GM06990 (cell line): ENCODE measurements around the gene CSMD2.
"Not testable (repeated sequence)": the region's sequence is repeated elsewhere in the genome, so short reads cannot be mapped to it uniquely, and the experiment has no call there.

Experiments
- DNase-seq: peaks from one replicate; pipeline ENCODE4 v3.0.0-alpha.2; 2011; ENCODE audit not compliant: insufficient read length; ENCODE audit errors: extremely low read depth
- H3K27me3 ChIP-seq: replicated peaks from 2 replicates; pipeline ENCODE4 v1.6.0; 2011; ENCODE audit warnings: low read length; ENCODE audit not compliant: control insufficient read depth, insufficient read depth
- H3K36me3 ChIP-seq: 2 replicates; pipeline ENCODE4 v1.5.1; 2011; ENCODE audit warnings: low read length; ENCODE audit not compliant: control insufficient read depth, insufficient read depth
- H3K4me3 ChIP-seq: replicated peaks from 2 replicates; pipeline ENCODE4 v1.5.1; 2011; ENCODE audit warnings: low read depth, mild to moderate bottlenecking, control low read depth, low read length
- CTCF ChIP-seq: IDR thresholded peaks from 2 replicates; pipeline ENCODE4 v1.5.1; 2011; ENCODE audit warnings: low read length, control low read depth, mild to moderate bottlenecking, inconsistent platforms; ENCODE audit not compliant: insufficient read depth, poor library complexity, severe bottlenecking

The CSMD2 gene

GRCh38 chr1:34028381-34029055 is 136.5 kb downstream of the CSMD2 start:
- no peaks in the 10 kb centered on the region for H3K27me3 ChIP-seq
- DNase-seq, result no peak
- TF ChIP-seq CTCF, result no peak
- H3K4me3 ChIP-seq, result no peak overlapping the region
- H3K36me3 ChIP-seq, result no peaks in the 10 kb centered on the region

- Histone ChIP-seq H3K36me3 (no peaks in the 10 kb centered on the region), H3K4me3 (no peak overlapping the region), H3K27me3 (no peaks in the 10 kb centered on the region)
- DNase-seq, result no peak
- TF ChIP-seq CTCF, result no peak
Measured at GRCh38 chr1:34025675-34026074, 139.4 kb downstream of the CSMD2 start.

GRCh38 chr1:34024485-34024884 is 140.5 kb downstream of the CSMD2 start:
- Histone ChIP-seq H3K4me3 (no peak overlapping the region), H3K27me3 (no peaks in the 10 kb centered on the region), H3K36me3 (no peaks in the 10 kb centered on the region)
- DNase-seq, result no peak
- TF ChIP-seq CTCF, result no peak

GRCh38 chr1:34019741-34020552 is 145.1 kb downstream of the CSMD2 start:
- no peak for DNase-seq
- Histone ChIP-seq H3K36me3 (no peaks in the 10 kb centered on the region), H3K27me3 (no peaks in the 10 kb centered on the region), H3K4me3 (no peak overlapping the region)
- no peak for TF ChIP-seq CTCF

GRCh38 chr1:34018285-34018684 is 146.7 kb downstream of the CSMD2 start:
- Histone ChIP-seq H3K36me3 (no peaks in the 10 kb centered on the region), H3K27me3 (no peaks in the 10 kb centered on the region), H3K4me3 (no peak overlapping the region)
- no peak for TF ChIP-seq CTCF
- no peak for DNase-seq

DNA sequence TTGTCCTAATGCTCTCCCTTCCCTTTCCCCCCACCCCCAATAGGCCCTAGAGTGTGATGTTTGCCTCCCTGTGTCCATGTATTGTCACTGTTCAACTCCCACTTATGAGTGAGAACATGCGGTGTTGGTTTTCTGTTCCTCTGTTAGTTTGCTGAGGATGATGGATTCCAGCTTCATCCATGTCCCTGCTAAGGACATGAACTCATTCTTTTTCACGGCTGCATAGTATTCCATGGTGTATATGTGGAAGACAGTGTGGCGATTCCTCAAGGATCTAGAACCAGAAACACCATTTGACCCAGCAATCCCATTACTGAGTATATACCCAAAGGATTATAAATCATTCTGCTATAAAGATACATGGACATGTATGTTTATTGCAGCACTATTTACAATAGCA is 148.7 kb downstream of the CSMD2 start:
- H3K4me3 ChIP-seq, DNase-seq, H3K27me3 ChIP-seq, H3K36me3 ChIP-seq: not testable (repeated sequence)
